HG02610 (cell line): ENCODE results near the gene TULP3.
"Not testable (repeated sequence)": the region's sequence is repeated elsewhere in the genome, so short reads cannot be mapped to it uniquely, and the experiment has no call there.

Source experiments
- ATAC-seq: cut with Tn5 transposase; IDR thresholded peaks from one replicate; pipeline ENCODE4 v1.9.1; 2021; ENCODE audit warnings: mild to moderate bottlenecking, moderate library complexity; ENCODE audit not compliant: unreplicated experiment

The TULP3 gene

DNA sequence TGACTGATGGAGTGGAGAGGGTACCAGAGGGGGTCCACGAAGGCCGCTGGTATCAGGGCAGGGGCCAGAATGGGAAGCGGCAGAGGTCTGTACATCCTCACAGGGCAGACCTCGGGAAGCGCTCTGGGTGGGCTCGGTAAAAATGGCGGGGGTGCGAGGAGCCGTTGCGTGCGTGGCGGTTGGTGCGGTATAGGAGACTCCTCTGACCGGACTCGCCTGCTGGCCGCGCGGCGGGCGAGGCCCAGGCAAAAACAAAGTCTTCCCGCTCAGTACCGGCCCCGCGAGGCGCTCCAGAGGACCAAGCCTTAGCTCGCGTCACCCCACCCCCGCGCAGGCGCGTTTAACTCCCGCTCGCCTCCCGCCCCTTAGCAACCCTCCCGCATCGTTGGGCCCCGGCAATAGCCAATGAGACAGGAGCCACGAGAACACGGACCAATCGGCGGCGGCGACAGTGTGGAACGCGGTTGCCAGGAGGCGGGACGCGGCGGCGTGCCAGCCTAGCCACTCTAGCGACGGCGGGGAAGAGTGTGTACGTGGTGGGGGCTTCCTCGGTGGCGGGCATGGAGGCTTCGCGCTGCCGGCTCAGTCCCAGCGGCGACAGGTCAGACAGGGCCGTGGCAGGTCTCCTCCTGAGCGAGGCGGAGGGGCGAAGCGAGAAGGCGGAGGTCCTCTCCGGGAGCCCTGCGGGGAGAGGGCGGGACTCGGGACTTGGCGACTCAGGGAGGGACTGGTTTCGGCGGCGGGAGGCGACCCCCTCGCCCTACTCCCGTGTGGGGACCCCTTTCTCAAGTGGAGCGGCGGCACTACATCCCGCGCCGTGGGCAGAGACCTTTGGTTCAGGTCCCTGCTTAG, at the start of gene TULP3:
Gene TULP3, plus strand, starts transcription at position 504 of the 852 bp plus-strand sequence. Its CDS starts 57 bp downstream, at position 561.
- ATAC-seq = peak; percentile 96

GRCh38 chr12:2841056-2841650, 49.5 kb upstream of the TULP3 start:
- ATAC-seq = no peak

- ATAC-seq = no peak
Observed at GRCh38 chr12:2842948-2843347, 47.7 kb upstream of the TULP3 start.

GRCh38 chr12:2844786-2845185, 45.9 kb upstream of the TULP3 start:
- ATAC-seq = no peak

DNA sequence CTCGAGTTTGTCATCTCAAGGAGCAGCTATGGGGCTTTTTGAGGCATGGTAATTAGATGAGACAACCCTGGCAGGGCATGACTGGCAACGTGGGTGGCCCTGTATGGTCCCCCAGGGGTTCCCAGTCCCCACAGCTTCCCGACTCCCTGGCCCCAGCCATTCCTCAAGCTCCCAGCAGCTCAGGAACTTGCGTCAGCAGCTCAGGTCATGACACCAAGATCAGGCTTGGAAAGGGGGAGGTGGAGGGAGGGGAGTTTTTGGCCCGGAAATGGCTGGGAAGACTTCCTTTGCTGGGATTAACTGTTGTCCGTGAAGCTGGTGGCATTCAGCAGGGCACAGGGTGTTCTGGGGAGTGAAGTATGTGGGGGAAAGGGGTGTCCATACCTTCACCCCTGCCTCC, 45.4 kb upstream of the TULP3 start:
- no peak for ATAC-seq

- ATAC-seq = no peak
Observed at GRCh38 chr12:2851931-2852330, 38.8 kb upstream of the TULP3 start.

DNA sequence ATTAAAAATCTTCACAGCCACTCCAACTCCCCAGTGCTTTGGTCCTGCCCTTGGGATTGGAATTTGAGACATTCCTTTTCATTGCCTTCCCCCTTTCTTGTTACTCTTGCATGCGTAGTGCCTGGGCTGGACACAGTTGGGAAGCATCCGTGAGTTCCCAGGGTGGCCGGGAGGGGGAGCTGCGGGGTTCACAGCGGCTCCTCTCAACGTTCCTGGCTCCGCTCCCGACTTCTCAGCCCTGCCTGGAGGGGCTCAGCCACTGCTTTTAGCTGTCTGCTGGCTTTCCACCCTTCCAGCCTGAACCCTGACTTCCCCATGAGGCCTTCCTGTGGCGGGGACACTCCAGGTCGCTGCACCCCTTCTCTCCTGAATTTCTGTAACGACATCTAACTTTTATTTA, 37.1 kb upstream of the TULP3 start:
- no peak for ATAC-seq

GRCh38 chr12:2854669-2855453, 35.8 kb upstream of the TULP3 start:
- no peak for ATAC-seq

- no peak for ATAC-seq
Observed at GRCh38 chr12:2855546-2855945, 35.1 kb upstream of the TULP3 start.

DNA sequence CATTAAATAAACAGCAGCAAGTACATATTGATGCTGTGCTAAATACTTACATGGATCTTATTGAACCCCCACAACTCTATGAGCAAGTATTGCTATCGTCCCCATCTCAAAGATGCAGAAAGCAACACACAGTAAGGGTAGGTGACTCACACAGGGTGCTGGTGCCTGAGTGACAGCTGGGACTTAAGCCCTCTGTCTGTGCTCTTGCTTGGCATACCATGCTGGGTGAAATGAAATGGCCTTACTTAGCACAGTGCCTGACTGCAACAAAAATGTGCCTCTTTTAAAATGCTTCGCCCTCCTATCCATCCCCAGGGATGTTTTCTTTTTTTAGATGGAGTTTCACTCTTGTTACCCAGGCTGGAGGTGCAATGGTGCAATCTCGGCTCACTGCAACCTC, 34.6 kb upstream of the TULP3 start:
- ATAC-seq = no peak

- ATAC-seq = no peak
Observed at GRCh38 chr12:2857021-2857431, 33.7 kb upstream of the TULP3 start, which contains the start of gene TEX52. TSS of gene TEX52 (minus strand) at chr12:2857039. CDS start at chr12:2857026, 13 bp downstream.

DNA sequence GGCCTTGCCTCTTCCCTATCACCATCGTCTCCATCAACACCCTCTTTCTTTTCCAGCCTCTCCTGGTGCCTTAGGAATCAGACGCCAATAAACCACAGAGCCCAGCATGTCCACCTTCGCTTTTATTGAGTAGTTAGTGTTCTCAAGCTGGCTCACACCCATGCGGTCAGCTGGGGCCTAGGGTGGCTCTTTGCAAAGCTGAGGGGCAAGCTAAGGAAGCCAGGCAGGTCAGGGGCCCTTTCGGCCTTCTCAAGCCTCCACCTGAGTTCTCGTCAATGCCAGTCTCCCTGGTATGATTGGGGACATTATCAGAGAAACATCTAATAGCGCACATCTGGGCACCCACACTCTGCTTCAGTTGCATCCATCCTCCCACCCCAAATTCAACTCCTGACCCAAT, 33.1 kb upstream of the TULP3 start:
- no peak for ATAC-seq

GRCh38 chr12:2858334-2858733, 32.4 kb upstream of the TULP3 start:
- no peak for ATAC-seq

DNA sequence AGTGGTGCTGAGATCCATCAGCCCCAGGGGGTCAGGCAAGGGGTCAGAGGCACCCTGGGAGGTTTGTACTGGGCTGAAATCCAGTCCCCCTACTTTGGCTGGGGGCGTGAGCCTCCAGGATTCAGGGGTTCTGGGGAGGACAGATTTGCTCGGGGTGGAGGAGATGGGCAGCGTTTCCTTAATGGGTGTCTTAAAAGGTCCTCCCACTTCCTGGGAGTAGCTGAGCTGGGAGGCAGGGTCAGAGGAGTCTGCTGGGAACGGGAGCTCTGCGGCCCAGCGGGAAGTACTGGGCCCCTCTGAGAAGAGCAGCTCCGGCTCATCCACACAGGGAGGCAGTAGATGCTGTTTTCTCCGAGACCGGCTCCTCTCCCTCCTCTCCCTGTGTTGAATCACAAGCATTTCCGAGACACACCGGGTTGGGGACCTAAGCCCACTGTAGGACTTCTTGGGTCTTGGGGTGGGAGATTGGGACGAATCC, 31.7 kb upstream of the TULP3 start:
- no peak for ATAC-seq

- no peak for ATAC-seq
Observed at GRCh38 chr12:2860170-2860569, 30.5 kb upstream of the TULP3 start.

DNA sequence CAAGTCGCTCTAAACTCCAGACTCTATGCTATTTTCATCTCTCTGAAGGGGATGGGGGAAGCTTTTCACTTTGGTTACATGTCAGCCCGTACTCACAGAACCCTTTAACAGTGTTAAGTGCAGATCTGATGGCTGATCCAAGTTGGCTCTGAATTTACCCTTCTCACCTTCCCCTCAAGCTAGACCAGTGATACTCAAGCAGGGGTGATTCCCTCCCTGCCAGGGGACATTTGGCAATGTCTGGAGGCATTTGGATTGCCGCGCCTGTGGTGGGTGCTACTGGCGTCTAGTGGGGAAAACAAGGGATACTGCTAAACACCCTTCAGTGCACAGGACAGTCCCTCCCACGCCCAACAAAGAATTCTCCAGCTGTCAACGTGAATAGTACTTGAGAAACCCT, 27.8 kb upstream of the TULP3 start:
- ATAC-seq = no peak

DNA sequence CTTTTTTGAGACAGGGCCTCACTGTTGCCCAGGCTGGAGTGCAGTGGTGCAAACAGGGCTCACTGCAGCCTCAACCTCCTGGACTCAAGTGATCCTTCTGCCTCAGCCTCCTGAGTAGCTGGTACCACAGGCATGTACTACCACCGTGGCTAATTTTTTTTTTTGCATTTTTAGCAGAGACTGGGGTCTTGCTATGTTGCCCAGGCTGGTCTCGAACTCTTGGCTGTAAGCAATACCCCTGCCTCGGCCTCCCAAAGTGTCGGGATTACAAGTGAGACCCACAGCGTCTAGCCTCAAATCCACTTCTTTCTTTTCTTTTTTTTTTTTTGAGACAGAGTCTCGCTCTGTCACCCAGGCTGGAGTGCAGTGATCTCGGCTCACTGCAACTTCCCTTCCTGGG, 27.3 kb upstream of the TULP3 start:
- not testable (repeated sequence) for ATAC-seq

GRCh38 chr12:2864198-2864597, 26.5 kb upstream of the TULP3 start:
- no peak for ATAC-seq

DNA sequence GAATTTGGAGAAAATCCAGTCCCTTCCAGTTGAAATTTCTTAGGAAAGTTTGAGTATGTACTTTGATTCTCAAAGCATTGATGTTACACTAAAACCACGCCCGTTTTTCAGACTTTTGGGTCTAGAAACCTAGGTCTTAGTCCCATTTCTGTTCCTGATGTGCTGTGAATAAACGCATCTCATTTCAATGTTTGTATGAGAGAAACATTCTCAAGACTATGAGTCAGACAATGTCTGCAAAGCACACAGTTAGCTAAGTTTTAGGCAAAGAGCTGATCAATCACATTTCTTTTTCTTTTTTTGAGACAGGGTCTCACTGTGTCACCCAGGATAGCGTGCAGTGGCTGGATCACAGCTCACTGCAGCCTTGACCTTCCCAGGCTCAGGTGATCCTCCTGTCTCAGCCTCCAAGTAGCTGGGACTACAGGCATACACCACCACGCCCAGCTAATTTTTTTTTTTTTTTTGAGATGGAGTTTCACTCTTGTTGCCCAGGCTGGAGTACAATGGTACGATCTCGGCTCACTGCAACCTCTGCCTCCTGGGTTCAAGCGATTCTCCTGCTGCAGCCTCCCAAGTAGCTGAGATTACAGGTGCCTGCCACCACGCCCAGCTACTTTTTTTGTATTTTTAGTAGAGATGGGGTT, 21.6 kb upstream of the TULP3 start:
- not testable (repeated sequence) for ATAC-seq

- peak; percentile 36 for ATAC-seq
Observed at GRCh38 chr12:2876431-2877046, 14.2 kb upstream of the TULP3 start.
